GM23248 (cell line): ENCODE measurements around the gene TM4SF1.

ENCODE experiments used
- EZH2 ChIP-seq: fragments of 200-600 bp; sonication (generic); IDR thresholded peaks from 2 replicates; pipeline ENCODE4 v1.6.1; 2018; ENCODE audit warnings: antibody characterized with exemption, mild to moderate bottlenecking; ENCODE audit not compliant: insufficient read depth, poor library complexity, severe bottlenecking
- EZH2phosphoT487 ChIP-seq: fragments of 200-600 bp; sonication (generic); IDR thresholded peaks from 2 replicates; pipeline ENCODE4 v1.6.1; 2018; ENCODE audit warnings: antibody characterized with exemption, moderate library complexity, mild to moderate bottlenecking, low read depth; ENCODE audit not compliant: insufficient read depth

DNA sequence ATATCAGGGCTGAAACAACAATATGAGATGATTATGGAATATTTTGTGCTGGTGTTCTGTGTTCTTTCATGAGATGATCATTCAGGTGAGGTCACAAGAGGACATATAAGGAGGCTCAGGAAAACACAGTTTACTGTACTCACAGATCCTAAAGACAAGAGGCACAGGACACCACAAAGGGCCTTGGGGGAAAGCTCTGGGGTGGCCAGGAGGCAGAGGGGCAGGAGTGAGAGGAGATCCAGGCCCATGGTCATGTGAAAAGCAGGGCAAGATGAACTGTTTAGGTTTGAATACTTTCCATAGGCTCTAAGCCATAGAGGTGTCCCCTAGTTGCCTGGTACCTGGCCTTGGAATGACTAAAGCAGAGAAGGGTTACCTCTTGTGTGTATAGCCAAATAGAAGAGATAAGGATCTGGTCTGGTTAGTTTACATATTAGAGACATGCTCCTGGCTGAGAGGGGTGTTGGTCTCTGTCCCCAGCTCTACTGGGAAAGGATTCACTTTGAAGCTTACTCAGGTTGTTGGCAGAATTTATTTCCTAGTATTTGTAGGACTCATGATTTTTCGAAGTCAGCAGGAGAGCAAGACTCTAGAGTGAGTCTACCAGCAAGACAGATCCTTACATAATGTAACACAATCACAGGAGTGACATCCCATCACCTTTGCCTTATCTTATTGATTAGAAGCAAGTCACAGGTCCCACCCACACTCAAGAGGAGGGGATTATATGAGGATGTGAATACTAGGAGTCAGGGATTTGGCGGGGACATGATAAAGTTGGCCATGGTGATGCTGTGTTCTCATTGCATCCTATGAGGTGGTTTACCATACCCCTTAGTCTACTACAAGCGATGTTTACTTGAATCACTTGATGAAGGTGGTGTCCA lies 11.3 kb upstream of the TM4SF1 start:
- TF ChIP-seq EZH2 (no peak), EZH2phosphoT487 (no peak)
